CD4-positive, alpha-beta T cell treated with Interleukin-2 at 100 ng/mL for 4 hours (primary cell): Measurements from ENCODE around the gene SETBP1.
"Not testable (repeated sequence)": the region's sequence is repeated elsewhere in the genome, so short reads cannot be mapped to it uniquely, and the experiment has no call there.

Experiments
- DNase-seq: peaks from one replicate; pipeline ENCODE4 v3.0.0-alpha.2; 2020; ENCODE audit warnings: low spot score

The SETBP1 gene

DNA sequence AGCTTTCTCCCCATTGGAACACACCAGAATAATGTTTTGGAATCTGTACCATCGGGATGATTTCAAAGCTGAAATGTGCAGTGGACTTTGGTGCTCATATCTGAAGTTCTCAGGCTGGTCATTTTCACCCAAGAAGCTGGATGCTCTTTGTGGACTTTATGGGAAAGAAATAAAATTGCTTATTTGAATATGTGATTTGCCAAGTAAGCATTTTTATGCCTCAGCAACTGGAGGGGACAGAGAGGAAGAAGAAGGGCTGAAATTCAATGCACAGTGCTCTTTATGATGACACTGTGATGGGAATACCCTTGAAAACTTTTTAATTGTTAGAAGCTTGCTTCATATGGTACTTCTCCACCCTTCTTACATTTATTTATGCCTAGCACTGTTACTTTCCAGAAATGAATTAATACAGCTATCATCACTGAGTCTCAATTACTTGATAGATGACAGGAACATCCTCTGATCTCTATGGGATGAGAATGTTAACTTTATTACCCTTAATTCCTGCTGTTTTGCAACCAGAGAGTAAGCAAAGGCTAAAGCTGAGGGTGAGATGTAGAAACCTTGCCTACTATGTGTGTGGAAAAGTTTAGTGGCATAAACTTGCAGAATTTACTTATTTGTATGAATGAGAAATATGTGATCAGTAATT, 23.6 kb downstream of the SETBP1 start:
- no peak for DNase-seq

- no peak for DNase-seq
Measured at GRCh38 chr18:44705075-44705675, 24.5 kb downstream of the SETBP1 start.

DNA sequence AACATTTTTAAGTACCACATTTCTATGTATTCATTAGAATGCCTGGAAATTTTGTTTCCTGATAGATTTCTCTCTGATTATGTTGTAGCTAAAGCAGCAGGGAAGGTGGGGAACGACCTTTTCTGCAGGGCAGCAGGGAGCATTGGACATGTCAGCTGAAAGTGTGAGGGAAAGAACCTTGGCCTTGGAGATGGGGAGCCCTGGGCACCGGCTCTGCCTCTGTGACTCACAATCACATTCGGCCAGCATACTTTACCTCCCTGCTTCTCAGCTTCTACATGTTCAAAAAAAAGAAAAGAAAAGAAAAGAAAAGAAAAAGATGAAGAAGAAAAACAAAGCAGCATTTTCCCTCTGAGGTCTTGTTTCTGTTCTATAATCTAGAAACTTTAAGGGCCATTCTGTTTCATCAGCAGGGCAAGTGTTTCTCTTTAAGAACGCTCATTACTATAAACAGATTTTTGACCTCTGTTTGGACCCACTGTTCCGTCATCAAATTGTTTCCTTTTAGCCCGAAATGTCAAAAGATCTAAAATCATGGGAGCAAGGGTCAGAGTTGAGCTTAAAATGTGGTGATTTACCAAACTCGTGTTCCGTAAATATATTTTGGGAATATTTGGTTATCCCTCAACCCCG, 27.9 kb downstream of the SETBP1 start:
- DNase-seq: no peak

GRCh38 chr18:44709307-44710126, 28.8 kb downstream of the SETBP1 start:
- DNase-seq: no peak

DNA sequence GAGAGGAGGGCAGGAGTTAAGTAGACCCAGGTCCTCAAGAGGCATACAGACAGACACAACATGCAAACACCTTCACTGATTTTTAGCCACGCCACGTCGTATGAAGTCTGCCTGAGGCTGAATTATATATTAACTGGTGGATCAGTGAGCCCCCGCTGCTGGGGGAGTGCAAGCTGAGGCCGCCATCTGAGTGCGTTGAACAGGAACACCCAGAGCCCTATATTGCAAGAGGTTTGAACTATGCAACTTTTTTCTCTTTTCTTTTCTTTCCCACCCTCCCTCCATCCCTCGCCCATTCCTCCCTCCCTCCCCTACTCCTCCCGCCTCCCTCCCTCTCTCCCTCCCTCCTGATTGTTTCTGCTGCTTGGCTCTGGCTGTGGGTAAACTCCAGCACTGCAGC, 30.2 kb downstream of the SETBP1 start:
- no peak for DNase-seq

- DNase-seq: no peak
Measured at GRCh38 chr18:44712025-44712424, 31.3 kb downstream of the SETBP1 start.

DNA sequence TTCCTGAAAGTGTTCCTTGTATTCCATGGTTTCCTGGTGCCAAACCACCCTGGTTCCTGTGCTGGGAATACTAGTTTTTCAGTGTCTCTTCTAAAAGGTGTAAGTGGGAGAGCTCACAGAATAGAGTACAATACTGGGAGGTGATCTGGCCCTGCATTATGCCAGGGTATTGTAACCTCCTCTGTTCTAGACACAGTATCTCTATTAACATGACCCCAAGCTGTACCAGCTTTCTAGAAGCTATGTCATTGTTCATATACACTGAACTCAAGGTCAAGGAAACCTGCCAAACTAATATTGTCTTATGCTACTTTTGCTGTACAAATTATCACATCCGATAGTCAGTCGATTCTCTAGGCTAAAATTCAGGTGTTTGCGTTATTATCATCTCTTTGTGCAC, 32.7 kb downstream of the SETBP1 start:
- DNase-seq: no peak

DNA sequence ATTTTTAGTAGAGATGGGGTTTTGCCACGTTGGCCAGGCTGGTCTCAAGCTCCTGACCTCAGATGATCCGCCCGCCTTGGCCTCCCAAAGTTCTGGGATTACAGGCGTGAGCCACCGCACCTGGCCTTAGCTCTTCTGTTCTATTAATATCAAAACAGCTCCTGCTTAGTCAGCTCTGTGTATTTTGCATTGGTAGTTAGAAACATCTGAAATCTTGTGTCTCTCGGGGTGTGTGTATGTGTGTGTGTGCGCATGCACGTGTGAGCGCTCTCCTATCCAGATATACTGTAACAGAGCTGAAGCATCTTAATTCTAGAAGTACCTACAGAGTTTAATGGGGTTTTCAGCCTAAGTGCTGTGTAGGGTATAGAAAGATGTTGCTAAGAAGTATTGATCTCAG, 33.7 kb downstream of the SETBP1 start:
- no peak for DNase-seq

DNA sequence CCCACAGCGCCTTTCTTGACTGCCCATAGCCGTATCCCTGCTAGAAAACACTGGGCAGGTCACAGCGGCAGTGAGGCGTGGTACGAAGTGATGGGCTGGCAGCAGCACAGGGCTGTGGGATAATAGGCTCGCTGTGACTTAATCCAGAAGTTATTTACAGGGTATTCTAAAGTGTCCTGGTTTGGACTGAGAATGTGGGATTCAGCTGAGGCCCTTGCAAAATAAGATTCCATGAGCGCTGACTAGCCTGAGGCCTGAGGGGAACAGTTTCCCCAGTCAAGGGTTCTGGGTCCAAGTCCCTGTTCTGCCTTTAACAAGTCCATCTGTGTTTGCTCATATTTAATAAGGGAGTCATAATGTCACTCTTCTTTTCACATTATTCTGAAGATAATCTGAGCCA, 34.6 kb downstream of the SETBP1 start:
- DNase-seq: no peak

DNA sequence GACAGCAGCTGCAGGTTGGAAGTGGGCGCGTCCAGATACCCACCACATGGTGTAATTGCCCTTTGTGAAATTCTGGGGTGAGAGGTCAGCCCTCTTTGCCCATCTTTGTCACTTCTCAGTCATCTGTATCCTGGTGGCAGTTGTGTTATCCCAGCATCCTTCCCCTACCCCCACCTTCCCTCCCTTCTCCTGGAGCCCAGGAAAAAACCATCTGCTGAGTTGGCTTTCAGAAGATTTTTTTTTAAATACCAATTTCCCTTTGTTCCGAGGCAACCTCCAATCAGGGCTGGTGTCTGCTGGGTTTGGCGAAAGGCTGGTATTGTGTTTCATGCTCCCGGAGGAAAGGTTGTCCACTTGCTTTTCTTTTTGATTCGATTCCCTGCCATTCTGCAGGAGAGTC, 35.2 kb downstream of the SETBP1 start:
- DNase-seq: no peak

DNA sequence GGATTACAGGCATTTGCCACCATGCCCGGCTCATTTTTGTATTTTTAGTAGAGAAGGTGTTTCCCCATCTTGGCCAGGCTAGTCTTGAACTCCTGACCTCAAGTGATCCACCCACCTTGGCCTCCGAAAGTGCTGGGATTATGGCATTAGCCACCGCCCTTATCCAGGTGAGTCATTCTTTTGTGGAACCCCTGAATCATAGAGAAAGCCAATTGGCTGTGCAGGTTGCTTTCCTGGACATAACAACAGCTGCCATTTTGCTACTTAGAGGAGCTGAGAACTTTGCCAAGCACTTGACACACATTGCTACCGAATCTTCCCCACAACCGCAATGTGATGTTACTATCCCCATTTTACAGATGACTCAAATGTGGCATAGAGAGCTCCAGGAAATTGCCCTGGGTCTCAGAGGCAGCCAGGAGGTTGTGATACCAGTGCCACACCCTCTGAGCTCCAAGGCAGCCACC, 36.0 kb downstream of the SETBP1 start:
- peak; percentile 56 for DNase-seq

DNA sequence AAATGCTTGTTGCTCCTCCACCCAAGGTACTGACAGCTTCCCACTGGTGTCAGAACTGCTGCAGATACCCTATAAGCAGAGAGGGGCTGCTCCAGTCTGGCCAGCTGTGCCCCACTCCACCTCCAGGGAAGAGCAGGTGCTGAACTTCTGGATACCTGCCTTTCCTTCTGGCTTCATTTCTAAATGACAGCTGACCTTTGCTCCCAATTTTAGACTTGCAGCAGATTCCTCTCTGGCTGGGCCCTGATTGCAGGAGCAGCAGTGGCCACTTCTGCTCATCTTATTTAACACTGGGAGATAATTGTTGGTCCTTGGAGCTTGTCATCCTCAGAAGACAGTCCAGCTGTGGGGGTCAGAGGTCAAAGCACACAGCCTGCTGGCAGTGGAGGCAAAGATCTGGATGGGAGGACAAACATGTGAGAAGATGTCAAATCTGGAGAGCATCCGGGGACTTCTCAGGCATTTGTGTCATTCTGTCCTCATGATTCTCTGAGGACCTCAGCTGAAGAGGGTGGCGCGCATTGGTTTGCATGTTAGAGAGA, 38.9 kb downstream of the SETBP1 start:
- DNase-seq: no peak

GRCh38 chr18:44721748-44722147, 41.1 kb downstream of the SETBP1 start:
- DNase-seq: not testable (repeated sequence)

DNA sequence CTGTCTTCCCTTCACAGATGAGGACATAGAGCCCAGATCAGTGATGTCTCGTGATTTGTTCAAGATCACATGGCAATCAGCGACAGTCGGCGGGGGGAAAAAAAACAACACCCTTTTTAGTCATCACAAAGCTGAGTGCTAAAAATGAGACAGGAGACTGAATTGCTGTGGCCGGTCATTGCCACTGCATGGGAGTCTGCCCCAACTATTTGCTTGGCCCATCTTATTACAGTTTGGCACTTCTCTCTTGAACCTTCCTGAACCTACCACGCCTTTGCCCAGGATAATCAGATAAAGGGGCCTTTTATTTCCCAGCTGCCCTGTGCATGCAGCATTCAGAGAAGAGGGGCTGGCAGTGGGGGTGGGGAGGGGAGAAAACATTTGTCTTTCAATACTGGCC, 42.7 kb downstream of the SETBP1 start:
- DNase-seq: peak; percentile 21

DNA sequence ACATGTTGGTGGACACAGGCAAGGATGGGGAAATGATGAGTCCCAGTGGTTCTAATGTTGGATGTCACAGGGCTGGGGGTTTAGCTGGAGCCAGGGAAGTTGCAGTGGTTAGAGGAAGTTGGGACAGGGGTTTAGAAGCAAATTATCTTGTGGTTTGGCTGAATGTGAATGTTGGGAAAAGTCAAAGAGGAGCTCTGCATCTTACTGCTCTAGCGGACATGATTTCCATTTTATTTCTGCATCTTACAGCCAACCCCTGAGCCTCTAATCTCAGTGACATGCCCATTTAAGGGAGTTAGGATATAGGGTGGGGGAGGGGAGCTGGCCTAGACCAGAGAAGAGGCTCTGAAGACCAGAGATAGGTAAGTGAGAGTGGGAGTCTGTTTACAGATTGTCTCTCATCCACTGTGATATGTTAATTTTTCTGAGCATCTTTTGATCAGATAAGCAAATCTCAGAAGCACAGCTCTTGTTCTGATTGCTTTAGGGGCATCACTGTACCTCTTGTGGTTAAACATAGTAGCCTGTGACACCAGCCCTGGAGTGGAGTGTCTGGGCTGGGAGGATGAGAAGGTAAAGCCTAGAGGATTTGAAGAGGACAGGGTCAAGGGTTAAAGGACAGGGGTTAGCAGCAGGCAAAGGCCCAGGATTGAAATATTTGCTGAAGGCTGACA, 43.6 kb downstream of the SETBP1 start:
- DNase-seq: peak; percentile 18

GRCh38 chr18:44725300-44726058, 44.8 kb downstream of the SETBP1 start:
- peak; percentile 84 for DNase-seq

DNA sequence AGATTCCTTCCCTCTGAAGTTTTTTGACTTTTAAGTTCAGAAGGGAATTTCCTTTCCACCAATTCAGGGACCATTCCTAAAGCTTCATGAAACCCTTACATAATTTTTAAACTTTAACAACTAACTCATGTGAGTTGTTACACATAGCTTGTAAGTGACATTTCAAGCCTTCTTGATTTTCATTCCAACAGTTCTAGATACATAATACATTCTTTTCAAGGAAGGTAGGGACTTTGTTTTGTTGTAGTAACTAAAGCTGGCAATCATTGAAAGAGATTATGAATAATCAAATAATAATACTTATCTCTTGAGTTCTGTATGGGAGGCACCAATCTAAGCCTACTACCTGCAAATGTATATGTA, 45.4 kb downstream of the SETBP1 start:
- DNase-seq: no peak

DNA sequence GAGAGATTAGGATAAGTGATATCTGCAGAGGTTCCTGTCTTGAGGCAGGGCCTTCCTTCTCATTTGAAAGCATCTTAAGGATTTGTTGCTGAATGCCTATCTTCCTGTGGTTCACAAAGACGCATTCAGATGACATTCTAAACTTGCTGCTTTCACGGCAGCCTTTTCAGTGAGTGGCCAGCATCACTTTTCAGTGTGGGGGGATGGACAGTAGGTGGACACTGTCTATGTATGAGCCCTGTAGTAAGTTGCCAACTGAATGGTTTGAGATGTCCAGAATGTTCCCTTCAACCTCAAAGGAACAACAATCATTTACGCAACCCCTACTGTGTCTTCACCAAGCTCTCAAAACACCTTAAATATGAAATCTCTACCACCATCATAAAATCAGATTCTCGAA, 46.6 kb downstream of the SETBP1 start:
- DNase-seq: no peak

- peak; percentile 72 for DNase-seq
Measured at GRCh38 chr18:44729631-44730101, 49.0 kb downstream of the SETBP1 start.

- no peak for DNase-seq
Measured at GRCh38 chr18:44730803-44731529, 50.3 kb downstream of the SETBP1 start.
